ENCODE data around the gene COLEC12.

Gene COLEC12

DNA sequence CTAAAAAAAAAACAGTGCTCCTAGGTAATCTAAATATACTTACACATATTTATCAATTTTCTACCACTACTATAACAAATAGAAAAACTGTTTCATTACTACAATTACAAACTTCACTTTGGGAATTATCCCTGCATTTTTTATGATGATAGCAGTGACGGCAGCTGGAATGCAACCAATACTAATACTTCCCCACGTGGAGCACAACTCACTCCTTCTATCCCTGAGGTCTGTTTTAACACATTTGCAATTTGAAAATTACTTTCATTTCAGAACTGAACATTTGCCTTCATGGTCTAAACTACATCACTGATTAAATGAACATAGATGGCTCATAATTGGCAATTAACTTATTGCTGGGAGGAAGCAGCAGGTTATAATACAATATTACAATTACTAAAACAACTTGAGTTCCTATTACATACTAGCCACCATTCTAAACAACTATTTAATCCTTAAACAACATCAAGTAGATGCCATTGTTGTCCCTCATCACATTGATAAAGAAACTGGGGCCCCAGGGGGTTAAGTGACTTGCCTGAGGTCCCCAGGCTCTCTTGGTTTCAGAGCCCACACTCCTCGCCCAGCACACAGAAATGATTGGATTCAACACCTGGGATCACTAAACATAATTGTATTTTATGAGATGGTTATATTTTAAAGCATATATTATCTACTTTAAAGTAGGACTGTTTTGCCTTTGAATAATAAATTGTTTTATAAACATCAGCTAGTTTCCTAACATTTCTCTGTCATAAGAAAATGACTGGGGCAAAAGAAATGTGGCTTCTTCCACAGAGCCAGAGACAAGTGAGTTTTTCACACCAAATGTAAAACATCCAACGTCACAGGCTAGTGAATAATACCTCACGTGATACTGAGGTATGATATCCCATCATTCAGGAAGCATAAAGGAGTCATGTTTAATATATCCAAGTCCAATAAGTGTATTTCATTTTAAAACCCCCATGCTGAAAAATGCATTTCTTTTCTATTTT is 6.2 kb downstream of the COLEC12 start (continued):
- TF ChIP-seq HOXC10 (CRISPR knock-in tag; IDR thresholded peaks at IDR 0.05) (no peak), YY1 (tag by site-specific recombination; IDR thresholded peaks at IDR 0.05) (no peak), ZNF16 (tag by site-specific recombination; IDR thresholded peaks at IDR 0.05; ENCODE audit: low read depth) (no peak), ZNF629 (tag by site-specific recombination; IDR thresholded peaks at IDR 0.05) (peak; percentile 87), ZNF138 (tag by site-specific recombination; IDR thresholded peaks at IDR 0.05; ENCODE audit: borderline replicate concordance) (no peak), ZFP69B (tag by site-specific recombination; IDR thresholded peaks at IDR 0.05) (peak; percentile 61; the same call in 1 of the 2 replicates), ZNF596 (tag by site-specific recombination; IDR thresholded peaks at IDR 0.05) (no peak), ZNF2 (tag by site-specific recombination; IDR thresholded peaks at IDR 0.05) (peak; percentile 39; the same call in 1 of the 2 replicates), ZNF416 (tag by site-specific recombination; IDR thresholded peaks at IDR 0.05) (no peak), ZNF211 (tag by site-specific recombination; IDR thresholded peaks at IDR 0.05; ENCODE audit: low read depth) (no peak), ZBTB7A (tag by site-specific recombination; IDR thresholded peaks at IDR 0.05; ENCODE audit: low read depth) (no peak; the same call in 1 of the 2 replicates), TRIM28 (IDR thresholded peaks at IDR 0.05; ENCODE audit: borderline replicate concordance, low read length) (no peak), ZNF394 (tag by site-specific recombination; IDR thresholded peaks at IDR 0.05; ENCODE audit: borderline replicate concordance) (peak; percentile 35; the same call in 1 of the 2 replicates), ZNF791 (tag by site-specific recombination; IDR thresholded peaks at IDR 0.05) (no peak), SP2 (tag by site-specific recombination; IDR thresholded peaks at IDR 0.05) (0 out of 2 replicates have a peak, but pooled peaks have one; percentile 32), ZNF558 (tag by site-specific recombination; IDR thresholded peaks at IDR 0.05) (peak; percentile 47; the same call in 1 of the 2 replicates), ZNF555 (tag by site-specific recombination; conservative IDR thresholded peaks at IDR 0.05) (no peak), ZNF544 (tag by site-specific recombination; IDR thresholded peaks at IDR 0.05) (no peak), ZNF530 (tag by site-specific recombination; IDR thresholded peaks at IDR 0.05; ENCODE audit: low read depth) (no peak), ZNF274 (IDR thresholded peaks at IDR 0.05; ENCODE audit: low read length) (no peak), ZNF274 (tag by site-specific recombination; IDR thresholded peaks at IDR 0.05; ENCODE audit: borderline replicate concordance) (no peak), ZNF510 (tag by site-specific recombination; IDR thresholded peaks at IDR 0.05; ENCODE audit: insufficient replicate concordance) (no peak), ZNF24 (tag by site-specific recombination; IDR thresholded peaks at IDR 0.05) (peak; percentile 90), ZBTB20 (tag by site-specific recombination; IDR thresholded peaks at IDR 0.05) (no peak), ZNF214 (tag by site-specific recombination; IDR thresholded peaks at IDR 0.05; ENCODE audit: borderline replicate concordance) (no peak)
- TF ChIP-seq, protein P1, sequence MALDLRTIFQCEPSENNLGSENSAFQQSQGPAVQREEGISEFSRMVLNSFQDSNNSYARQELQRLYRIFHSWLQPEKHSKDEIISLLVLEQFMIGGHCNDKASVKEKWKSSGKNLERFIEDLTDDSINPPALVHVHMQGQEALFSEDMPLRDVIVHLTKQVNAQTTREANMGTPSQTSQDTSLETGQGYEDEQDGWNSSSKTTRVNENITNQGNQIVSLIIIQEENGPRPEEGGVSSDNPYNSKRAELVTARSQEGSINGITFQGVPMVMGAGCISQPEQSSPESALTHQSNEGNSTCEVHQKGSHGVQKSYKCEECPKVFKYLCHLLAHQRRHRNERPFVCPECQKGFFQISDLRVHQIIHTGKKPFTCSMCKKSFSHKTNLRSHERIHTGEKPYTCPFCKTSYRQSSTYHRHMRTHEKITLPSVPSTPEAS (tag by site-specific recombination; IDR thresholded peaks at IDR 0.05), result 0 out of 2 replicates have a peak, but pooled peaks have one; percentile 37
- TF ChIP-seq, protein P2, sequence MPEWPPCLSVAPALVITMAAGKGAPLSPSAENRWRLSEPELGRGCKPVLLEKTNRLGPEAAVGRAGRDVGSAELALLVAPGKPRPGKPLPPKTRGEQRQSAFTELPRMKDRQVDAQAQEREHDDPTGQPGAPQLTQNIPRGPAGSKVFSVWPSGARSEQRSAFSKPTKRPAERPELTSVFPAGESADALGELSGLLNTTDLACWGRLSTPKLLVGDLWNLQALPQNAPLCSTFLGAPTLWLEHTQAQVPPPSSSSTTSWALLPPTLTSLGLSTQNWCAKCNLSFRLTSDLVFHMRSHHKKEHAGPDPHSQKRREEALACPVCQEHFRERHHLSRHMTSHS (tag by site-specific recombination; IDR thresholded peaks at IDR 0.05), result no peak; the same call in 1 of the 2 replicates
- TF ChIP-seq, protein P3, sequence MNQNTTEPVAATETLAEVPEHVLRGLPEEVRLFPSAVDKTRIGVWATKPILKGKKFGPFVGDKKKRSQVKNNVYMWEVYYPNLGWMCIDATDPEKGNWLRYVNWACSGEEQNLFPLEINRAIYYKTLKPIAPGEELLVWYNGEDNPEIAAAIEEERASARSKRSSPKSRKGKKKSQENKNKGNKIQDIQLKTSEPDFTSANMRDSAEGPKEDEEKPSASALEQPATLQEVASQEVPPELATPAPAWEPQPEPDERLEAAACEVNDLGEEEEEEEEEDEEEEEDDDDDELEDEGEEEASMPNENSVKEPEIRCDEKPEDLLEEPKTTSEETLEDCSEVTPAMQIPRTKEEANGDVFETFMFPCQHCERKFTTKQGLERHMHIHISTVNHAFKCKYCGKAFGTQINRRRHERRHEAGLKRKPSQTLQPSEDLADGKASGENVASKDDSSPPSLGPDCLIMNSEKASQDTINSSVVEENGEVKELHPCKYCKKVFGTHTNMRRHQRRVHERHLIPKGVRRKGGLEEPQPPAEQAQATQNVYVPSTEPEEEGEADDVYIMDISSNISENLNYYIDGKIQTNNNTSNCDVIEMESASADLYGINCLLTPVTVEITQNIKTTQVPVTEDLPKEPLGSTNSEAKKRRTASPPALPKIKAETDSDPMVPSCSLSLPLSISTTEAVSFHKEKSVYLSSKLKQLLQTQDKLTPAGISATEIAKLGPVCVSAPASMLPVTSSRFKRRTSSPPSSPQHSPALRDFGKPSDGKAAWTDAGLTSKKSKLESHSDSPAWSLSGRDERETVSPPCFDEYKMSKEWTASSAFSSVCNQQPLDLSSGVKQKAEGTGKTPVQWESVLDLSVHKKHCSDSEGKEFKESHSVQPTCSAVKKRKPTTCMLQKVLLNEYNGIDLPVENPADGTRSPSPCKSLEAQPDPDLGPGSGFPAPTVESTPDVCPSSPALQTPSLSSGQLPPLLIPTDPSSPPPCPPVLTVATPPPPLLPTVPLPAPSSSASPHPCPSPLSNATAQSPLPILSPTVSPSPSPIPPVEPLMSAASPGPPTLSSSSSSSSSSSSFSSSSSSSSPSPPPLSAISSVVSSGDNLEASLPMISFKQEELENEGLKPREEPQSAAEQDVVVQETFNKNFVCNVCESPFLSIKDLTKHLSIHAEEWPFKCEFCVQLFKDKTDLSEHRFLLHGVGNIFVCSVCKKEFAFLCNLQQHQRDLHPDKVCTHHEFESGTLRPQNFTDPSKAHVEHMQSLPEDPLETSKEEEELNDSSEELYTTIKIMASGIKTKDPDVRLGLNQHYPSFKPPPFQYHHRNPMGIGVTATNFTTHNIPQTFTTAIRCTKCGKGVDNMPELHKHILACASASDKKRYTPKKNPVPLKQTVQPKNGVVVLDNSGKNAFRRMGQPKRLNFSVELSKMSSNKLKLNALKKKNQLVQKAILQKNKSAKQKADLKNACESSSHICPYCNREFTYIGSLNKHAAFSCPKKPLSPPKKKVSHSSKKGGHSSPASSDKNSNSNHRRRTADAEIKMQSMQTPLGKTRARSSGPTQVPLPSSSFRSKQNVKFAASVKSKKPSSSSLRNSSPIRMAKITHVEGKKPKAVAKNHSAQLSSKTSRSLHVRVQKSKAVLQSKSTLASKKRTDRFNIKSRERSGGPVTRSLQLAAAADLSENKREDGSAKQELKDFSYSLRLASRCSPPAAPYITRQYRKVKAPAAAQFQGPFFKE (tag by site-specific recombination; IDR thresholded peaks at IDR 0.05; ENCODE audit: borderline replicate concordance), result no peak
- TF ChIP-seq, protein P4, sequence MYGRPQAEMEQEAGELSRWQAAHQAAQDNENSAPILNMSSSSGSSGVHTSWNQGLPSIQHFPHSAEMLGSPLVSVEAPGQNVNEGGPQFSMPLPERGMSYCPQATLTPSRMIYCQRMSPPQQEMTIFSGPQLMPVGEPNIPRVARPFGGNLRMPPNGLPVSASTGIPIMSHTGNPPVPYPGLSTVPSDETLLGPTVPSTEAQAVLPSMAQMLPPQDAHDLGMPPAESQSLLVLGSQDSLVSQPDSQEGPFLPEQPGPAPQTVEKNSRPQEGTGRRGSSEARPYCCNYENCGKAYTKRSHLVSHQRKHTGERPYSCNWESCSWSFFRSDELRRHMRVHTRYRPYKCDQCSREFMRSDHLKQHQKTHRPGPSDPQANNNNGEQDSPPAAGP (tag by site-specific recombination; IDR thresholded peaks at IDR 0.05), result peak; percentile 80

Data from HEK293 (cell line).